Stimulated activated effector memory CD8-positive, alpha-beta T cell treated with anti-CD3 and anti-CD28 coated beads, Interleukin-12 subunit alpha, Interleukin-12 subunit beta, amount 100 ng/mL, for 72 hours (primary cell): ENCODE data around the gene SOD3.

Experiments
- ATAC-seq: fragments of 150-1000 bp; cut with Tn5 transposase; 2 replicates; pipeline ENCODE4 v1.10.0; 2021
- DNase-seq, 2 donors: peaks; one replicate each; pipeline ENCODE4 v3.0.0; 2021 to 2022; ENCODE audit warnings: low spot score in 2 of 2
- H3K27ac Mint-ChIP-seq: one replicate; pipeline ENCODE4 v1.8.0; 2022; ENCODE audit warnings: mild to moderate bottlenecking, mixed read lengths
- H3K36me3 Mint-ChIP-seq: one replicate; pipeline ENCODE4 v1.8.0; 2022; ENCODE audit warnings: mild to moderate bottlenecking, mixed read lengths
- H3K4me1 Mint-ChIP-seq: one replicate; pipeline ENCODE4 v1.8.0; 2022; ENCODE audit warnings: mixed read lengths
- H3K4me3 Mint-ChIP-seq: one replicate; pipeline ENCODE4 v1.8.0; 2022; ENCODE audit warnings: mild to moderate bottlenecking, mixed read lengths
- H3K9me3 Mint-ChIP-seq: one replicate; pipeline ENCODE4 v1.8.0; 2022; ENCODE audit warnings: mixed read lengths

SOD3 gene, protein sequence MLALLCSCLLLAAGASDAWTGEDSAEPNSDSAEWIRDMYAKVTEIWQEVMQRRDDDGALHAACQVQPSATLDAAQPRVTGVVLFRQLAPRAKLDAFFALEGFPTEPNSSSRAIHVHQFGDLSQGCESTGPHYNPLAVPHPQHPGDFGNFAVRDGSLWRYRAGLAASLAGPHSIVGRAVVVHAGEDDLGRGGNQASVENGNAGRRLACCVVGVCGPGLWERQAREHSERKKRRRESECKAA

DNA sequence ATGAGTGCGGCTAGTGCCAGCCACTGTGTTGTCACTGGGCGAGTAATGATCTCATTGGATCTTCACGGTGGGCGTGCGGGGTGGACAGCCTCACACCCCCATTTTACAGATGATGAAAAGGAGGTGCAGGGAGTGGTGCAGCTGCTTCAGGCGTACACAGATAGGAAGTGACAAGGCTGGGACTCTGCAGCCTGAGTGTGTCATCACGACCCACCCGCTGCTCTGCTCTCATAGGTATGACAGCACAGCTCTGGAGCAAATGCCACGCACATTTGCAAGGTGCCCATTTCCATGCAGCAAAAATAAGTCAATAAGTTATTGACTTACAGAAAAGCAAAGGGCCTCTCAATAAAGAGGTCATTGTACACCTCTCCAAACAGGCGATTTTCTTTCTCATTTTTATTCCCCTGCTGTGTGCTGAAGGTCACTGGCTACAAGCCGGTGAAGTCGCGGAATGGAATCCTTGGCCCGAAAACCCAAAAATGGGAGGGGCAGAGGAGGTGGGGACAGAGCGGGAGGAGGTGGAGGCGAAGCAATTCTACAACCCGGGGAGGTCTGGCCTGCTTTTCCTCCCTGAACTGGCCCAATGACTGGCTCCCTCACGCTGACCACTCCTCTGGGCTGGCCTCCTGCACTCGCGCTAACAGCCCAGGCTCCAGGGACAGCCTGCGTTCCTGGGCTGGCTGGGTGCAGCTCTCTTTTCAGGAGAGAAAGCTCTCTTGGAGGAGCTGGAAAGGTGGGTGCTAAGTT, at the start of gene SOD3:
Gene SOD3 (plus strand): TSS at position 658 of the 750 bp plus-strand sequence. CDS start 3,949 bp downstream, outside the sequence.
- H3K36me3 Mint-ChIP-seq = no peaks in the 10 kb centered on the region
- ATAC-seq (no peak), DNase-seq (no peak)
- no peaks in the 10 kb centered on the region for H3K9me3 Mint-ChIP-seq
- no peak within 1 kb of the TSS for H3K4me3 Mint-ChIP-seq
- H3K27ac Mint-ChIP-seq = no peak within 1 kb of the TSS
- no peaks in the 10 kb centered on the region for H3K4me1 Mint-ChIP-seq

DNA sequence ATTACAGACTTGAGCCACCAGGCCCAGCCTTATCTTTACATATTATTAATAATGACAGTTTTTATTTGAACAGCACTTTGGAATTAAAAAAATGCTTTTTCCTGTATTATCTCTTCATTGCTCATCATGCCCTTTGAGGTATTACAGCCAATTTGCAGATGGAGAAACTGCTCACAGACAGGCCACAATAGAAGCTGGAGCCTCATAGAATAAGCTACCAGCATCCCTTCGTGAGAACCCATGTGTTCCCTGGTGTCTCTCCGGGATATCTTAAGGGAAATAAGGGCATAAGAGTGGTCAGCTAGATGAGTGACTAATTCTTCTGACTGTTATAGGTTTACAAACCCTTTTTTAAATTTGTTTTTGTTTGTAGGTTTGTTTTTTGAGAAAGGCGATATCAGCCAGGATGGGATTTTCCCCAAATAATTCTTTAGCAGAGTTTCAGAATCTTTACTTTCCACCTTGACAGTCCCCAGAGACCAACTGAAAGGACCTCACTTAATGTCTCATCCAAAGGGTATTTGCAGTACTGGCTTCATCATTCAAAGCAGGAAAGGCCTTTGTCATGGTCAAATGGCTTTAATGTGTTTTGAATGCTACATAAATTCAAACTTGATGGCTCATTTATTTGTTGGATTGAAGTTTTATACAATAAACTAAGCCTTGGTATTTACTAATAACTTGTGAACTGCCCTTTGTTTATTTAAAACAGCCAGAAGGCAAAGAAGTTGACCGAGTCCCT, 48.0 kb upstream of the SOD3 start:
- no peak for DNase-seq

DNA sequence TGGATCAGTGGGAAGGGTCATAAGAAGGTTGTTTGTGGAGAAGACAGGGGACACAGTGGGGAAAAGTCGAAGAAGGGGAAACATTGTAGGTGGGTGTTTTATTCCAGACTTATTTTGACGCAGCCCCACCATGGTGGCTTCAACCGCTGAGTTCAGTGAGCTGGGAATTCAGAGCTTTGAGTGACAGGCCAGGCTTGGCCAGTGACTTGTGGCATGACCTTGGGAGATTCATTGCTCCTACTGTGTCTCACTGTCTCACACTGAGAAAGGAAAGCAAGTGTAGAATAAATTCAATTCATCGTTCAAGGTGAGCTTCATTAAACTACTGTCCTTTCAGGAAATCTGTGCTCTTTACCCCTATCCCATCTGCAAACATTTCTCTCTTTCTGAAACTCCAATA, 47.4 kb upstream of the SOD3 start:
- no peaks in the 10 kb centered on the region for H3K36me3 Mint-ChIP-seq
- ATAC-seq (no peak), DNase-seq (no peak)
- H3K4me3 Mint-ChIP-seq = no peak overlapping the region
- H3K4me1 Mint-ChIP-seq = no peaks in the 10 kb centered on the region
- no peaks in the 10 kb centered on the region for H3K9me3 Mint-ChIP-seq
- H3K27ac Mint-ChIP-seq = no peak overlapping the region

More for the DNA sequence above, 48.0 kb upstream of the SOD3 start:
- H3K4me1 Mint-ChIP-seq = no peaks in the 10 kb centered on the region
- H3K27ac Mint-ChIP-seq = no peak overlapping the region
- H3K9me3 Mint-ChIP-seq = no peaks in the 10 kb centered on the region
- H3K36me3 Mint-ChIP-seq = no peaks in the 10 kb centered on the region
- ATAC-seq = no peak
- no peak overlapping the region for H3K4me3 Mint-ChIP-seq

DNA sequence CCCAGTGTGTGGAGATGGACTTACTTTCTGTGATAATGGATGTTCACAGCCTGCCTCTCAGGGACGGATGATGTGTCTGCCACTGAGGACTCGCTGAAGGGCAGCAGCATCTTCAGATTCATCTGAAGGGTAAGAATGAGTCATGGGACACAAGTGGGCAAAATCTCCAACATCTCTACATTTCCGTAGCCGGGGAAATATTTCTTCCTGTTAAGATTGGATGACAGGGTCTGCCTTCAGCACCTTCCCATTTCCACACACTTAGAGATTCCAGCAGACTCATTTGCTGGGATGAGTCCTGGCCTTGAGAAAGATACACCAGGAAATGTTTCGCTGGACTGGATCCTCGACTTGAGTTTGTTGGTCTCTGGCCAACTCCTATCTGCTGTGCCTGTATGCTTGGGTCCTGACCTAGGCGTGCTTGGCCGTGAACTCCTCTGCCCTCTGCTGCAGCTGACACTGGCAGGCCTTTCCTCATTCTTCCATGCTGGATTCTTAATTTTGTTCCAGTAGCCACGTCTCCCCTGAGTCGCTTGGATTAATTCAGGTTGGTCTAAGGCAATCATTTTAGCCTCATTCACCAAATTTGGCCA, 46.5 kb upstream of the SOD3 start:
- Mint-ChIP-seq H3K27ac (no peak overlapping the region), H3K4me1 (no peaks in the 10 kb centered on the region), H3K36me3 (no peaks in the 10 kb centered on the region), H3K9me3 (no peaks in the 10 kb centered on the region), H3K4me3 (no peak overlapping the region)
- ATAC-seq (no peak), DNase-seq (no peak)

DNA sequence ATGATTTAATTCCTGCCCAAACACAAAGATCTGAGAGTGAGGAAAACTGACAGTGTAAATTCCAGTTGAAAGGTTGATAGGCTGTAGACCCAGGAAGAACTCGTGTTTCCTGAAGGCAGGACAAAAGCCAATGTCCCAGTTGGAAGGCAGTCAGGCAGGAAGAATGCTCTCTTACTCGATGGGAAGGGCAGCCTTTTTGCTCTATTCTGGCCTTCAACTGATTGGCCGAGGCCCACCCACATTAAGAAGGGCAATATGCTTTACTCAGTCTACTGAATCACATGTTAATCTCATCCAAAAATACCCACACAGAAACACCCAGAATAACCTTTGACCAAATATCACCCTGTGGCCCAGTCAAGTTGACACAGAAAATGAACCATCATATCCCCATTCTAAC, 45.3 kb upstream of the SOD3 start:
- Mint-ChIP-seq H3K4me3 (no peak overlapping the region), H3K4me1 (no peaks in the 10 kb centered on the region), H3K9me3 (no peaks in the 10 kb centered on the region), H3K36me3 (no peaks in the 10 kb centered on the region), H3K27ac (no peak overlapping the region)
- ATAC-seq (no peak), DNase-seq (no peak)

DNA sequence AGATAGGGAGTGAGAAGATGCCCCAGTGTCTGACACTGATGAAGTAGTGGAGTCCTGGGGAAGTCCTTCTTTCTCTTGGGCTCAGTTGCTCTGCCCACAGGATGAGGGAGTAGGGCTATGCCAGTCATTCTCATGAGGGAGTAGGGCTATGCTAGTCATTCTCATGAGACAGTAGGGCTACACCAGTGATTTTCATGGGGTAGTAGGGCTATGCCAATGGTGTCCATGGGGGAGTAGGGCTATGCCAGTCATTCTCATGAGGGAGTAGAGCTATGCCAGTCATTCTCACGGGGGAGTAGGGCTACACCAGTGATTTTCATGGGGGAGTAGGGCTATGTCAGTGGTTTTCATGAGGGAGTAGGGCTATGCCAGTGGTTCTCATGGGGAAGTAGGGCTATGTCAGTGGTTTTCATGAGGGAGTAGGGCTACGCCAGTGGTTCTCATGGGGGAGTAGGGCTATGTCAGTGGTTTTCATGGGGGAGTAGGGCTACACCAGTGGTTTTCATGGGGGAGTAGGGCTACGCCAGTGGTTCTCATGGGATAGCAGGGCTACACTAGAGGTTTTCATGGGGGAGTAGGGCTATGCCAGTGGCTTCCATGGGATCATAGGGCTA, 43.3 kb upstream of the SOD3 start:
- Mint-ChIP-seq H3K9me3 (peaks cover 11% of the 10 kb centered on the region), H3K4me1 (no peaks in the 10 kb centered on the region), H3K36me3 (no peaks in the 10 kb centered on the region), H3K27ac (no peak overlapping the region), H3K4me3 (no peak overlapping the region)
- no peak for ATAC-seq
- no peak for DNase-seq

DNA sequence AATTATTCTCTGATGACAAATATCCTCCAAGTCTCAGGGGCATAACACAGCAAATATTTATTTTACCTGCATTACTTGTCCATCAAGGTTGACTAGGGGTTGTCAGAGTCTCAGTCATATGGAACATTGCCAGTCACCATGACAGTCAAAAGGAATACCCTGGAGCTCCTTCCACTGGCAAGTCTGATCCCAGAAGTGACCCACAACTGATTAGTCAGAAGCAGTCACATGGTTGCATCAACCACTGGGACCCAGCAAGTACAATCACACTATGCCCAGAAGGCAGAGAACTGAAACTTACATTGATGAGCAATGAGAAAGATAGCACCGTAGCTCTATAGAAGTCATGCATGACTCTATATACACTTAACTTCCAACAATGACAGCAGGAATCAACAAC, 41.9 kb upstream of the SOD3 start:
- Mint-ChIP-seq H3K36me3 (no peaks in the 10 kb centered on the region), H3K27ac (no peak overlapping the region), H3K4me1 (no peaks in the 10 kb centered on the region), H3K9me3 (peaks cover 23% of the 10 kb centered on the region), H3K4me3 (no peak overlapping the region)
- DNase-seq (no peak), ATAC-seq (peak; percentile 13)

DNA sequence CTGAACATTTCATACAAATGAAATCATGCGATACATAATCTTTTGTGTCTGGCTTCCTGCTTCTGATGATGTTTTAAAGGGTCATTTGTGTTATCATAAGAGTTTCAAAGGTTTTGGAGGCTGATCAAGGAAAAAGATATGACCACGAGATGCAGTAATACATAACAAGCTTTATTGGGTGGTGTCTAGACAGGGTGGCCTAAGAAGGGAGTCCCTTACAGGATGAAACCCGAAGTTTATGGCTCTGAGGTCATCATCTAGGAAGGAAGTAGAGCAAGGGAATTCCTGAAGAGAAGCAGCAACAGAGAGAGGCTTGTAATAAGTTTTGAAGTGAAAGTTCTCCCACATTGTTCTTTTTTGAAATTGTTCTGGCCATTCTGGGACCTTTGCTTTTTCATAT, 40.8 kb upstream of the SOD3 start:
- DNase-seq (no peak), ATAC-seq (no peak)
- Mint-ChIP-seq H3K4me3 (no peak overlapping the region), H3K36me3 (no peaks in the 10 kb centered on the region), H3K27ac (no peak overlapping the region), H3K4me1 (no peaks in the 10 kb centered on the region), H3K9me3 (peaks cover 28% of the 10 kb centered on the region)

DNA sequence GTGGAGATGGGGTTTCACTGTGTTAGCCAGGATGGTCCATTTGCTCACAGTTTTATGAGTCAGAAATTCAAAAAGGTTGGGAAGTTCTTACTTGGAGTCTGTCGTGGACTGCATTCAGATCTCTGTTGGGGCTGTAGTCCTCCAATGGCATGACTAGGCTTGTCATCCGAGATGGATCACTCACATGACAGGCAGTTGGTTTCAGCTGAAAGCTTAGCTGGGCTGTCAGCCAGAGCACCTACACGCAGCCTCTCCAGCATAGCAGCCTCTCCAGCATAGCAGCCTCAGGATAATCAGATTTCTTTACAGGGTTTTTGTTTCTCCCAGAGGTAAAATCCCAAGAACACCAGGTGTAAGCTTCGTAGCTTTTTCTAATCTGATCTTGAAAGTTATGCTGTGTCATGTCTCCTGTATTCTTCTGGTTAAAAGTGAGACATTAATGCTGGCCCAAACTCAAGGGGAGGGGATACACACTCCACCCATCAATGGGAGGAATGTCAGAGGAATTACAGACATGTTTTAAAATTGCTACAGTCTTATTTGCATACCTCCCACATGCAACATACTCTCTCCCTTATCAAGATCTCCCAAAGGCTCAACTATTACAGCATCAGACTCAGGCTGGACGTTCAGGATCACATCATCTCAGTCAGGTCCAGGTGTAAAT, 31.6 kb upstream of the SOD3 start:
- DNase-seq (no peak), ATAC-seq (no peak)
- no peak overlapping the region for H3K27ac Mint-ChIP-seq
- H3K4me1 Mint-ChIP-seq = no peaks in the 10 kb centered on the region
- H3K4me3 Mint-ChIP-seq = no peak overlapping the region
- no peaks in the 10 kb centered on the region for H3K36me3 Mint-ChIP-seq
- H3K9me3 Mint-ChIP-seq = peaks cover 10% of the 10 kb centered on the region

DNA sequence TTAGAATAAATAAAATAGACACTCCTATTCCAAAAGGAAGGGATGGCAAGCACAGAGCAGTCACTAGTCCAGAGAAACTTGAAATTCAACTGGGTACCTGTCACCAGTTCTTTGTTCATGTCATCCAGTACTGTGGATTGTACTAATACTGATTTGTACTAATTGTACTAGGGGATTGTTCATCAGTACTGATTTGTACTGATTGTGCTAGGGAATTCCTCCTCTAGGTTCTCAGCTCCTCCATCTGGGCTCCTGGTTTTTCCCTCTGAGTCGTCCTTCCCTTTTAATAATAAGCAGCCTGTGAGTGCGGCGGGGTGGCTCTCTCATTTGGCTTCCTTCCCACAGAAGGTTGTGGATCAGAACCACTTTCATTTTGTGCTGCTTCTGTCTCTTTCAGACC, 31.0 kb upstream of the SOD3 start:
- no peak for ATAC-seq
- no peaks in the 10 kb centered on the region for H3K36me3 Mint-ChIP-seq
- peaks cover 6% of the 10 kb centered on the region for H3K9me3 Mint-ChIP-seq
- DNase-seq = no peak
- no peak overlapping the region for H3K27ac Mint-ChIP-seq
- no peak overlapping the region for H3K4me3 Mint-ChIP-seq
- H3K4me1 Mint-ChIP-seq = no peaks in the 10 kb centered on the region

DNA sequence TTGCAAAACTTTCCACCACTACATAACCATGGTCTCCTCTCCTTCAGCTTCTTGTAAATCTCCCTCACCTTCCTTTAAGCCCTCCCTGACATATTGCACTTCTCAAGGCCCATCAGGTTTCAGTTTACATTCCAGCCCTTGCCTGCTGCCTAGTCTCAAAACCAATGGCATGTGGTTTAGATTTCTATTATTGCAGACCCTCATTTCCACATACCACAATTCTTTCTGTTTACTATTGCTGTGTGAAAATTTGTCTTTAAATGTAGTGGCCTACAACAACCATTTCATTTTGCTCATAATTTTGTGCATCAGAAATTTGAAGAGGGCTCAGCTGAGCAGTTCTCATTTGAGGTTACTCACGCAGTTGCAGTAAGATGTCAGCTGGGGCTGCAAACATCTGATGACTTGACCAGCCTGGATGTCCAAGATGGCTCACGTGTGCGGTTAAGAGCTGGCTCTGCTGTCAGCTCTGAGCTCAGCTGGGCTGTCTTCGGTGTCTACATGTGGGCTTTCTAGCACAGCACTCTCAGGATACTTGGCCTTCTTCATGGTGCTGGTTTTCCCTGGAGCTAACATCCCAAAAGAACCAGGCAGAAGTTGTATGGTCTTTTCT, 29.9 kb upstream of the SOD3 start:
- H3K4me1 Mint-ChIP-seq = no peaks in the 10 kb centered on the region
- DNase-seq (no peak), ATAC-seq (no peak)
- H3K36me3 Mint-ChIP-seq = no peaks in the 10 kb centered on the region
- H3K27ac Mint-ChIP-seq = no peak overlapping the region
- peaks cover 6% of the 10 kb centered on the region for H3K9me3 Mint-ChIP-seq
- H3K4me3 Mint-ChIP-seq = no peak overlapping the region

DNA sequence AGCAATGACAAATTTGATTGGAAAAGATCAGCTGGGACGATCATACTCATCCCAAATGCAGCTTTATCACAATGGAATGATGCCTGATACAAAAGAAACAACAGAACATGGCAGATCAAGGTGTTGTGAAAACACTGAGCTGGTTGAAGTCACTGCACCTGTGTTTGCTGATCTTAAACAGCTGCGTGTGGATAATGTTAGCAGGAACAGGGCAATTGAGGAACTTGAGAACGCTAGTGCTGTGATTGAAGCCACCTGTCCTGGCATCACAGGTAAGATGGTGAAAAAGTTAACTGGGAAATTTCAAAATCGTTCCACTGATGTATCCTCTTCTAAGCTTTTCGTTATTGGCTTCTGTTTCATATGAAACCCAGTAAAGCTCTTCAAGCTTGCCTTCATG, 27.4 kb upstream of the SOD3 start:
- DNase-seq (no peak), ATAC-seq (no peak)
- H3K9me3 Mint-ChIP-seq = peaks cover 6% of the 10 kb centered on the region
- no peaks in the 10 kb centered on the region for H3K36me3 Mint-ChIP-seq
- H3K4me1 Mint-ChIP-seq = no peaks in the 10 kb centered on the region
- H3K27ac Mint-ChIP-seq = no peak overlapping the region
- H3K4me3 Mint-ChIP-seq = no peak overlapping the region

DNA sequence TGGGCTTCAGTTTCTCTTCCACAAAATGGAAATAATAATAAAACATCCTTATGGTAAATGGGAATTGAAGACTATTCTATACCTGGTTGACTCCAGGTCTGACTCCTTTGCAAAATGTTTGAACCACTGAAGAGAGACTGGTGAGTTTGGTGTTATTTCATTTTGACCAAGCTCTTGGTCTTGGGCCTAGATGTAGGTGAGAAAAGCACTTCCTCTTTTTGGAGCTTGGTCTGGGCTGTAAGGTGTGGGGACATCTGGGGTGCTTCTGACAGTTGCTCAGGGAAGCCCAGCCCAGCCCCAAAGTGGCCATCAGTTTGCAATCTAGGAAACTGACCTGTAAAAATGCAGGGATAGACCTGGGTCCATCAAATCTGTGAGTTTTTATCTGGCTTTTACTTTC, 26.8 kb upstream of the SOD3 start:
- no peak for ATAC-seq
- H3K36me3 Mint-ChIP-seq = no peaks in the 10 kb centered on the region
- no peak overlapping the region for H3K4me3 Mint-ChIP-seq
- DNase-seq = no peak
- no peak overlapping the region for H3K27ac Mint-ChIP-seq
- no peaks in the 10 kb centered on the region for H3K4me1 Mint-ChIP-seq
- peaks cover 6% of the 10 kb centered on the region for H3K9me3 Mint-ChIP-seq

DNA sequence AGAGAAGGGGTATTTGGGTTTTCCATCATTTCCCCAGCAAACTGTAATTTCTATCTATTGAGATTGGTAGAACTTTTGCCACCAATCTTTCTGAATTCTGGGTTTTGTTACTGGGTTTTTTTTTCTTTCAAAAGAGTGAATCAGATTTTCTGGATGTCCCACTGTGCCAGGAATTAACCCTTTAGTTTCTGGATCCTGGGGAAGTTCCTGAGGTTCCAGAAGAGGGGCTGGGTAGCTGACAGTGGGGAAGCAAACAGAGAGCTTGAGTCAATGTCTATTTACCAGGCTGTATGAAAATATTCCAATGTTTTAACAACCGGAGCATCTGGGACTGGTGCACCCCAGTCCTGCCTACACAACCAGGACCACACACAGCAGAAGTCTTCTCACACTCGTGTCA, 25.8 kb upstream of the SOD3 start:
- DNase-seq (no peak), ATAC-seq (no peak)
- Mint-ChIP-seq H3K27ac (no peak overlapping the region), H3K4me3 (no peak overlapping the region), H3K4me1 (no peaks in the 10 kb centered on the region), H3K9me3 (peaks cover 6% of the 10 kb centered on the region), H3K36me3 (no peaks in the 10 kb centered on the region)
